ENCODE measurements around the gene MTHFD2L.
"Not testable (repeated sequence)": the region's sequence is repeated elsewhere in the genome, so short reads cannot be mapped to it uniquely, and the experiment has no call there.

MTHFD2L gene

GRCh38 chr4:74189331-74190043 lies 31.6 kb downstream of the MTHFD2L start:
- peak; percentile 51 for DNase-seq (ENCODE audit: low spot score)

- no peak for DNase-seq (ENCODE audit: low spot score)
Observed at GRCh38 chr4:74190332-74190731, 32.4 kb downstream of the MTHFD2L start.

GRCh38 chr4:74190919-74191397 lies 33.0 kb downstream of the MTHFD2L start:
- DNase-seq (ENCODE audit: low spot score) = no peak

GRCh38 chr4:74197080-74197479 lies 39.2 kb downstream of the MTHFD2L start:
- DNase-seq (ENCODE audit: low spot score) = no peak

- DNase-seq (ENCODE audit: low spot score) = no peak
Observed at GRCh38 chr4:74202062-74202586, 44.2 kb downstream of the MTHFD2L start.

- no peak for DNase-seq (ENCODE audit: low spot score)
Observed at GRCh38 chr4:74203467-74203866, 45.5 kb downstream of the MTHFD2L start.

GRCh38 chr4:74205046-74205445 lies 47.1 kb downstream of the MTHFD2L start:
- DNase-seq (ENCODE audit: low spot score) = no peak

- DNase-seq (ENCODE audit: low spot score) = no peak
Observed at GRCh38 chr4:74205559-74205958, 47.6 kb downstream of the MTHFD2L start.

- no peak for DNase-seq (ENCODE audit: low spot score)
Observed at GRCh38 chr4:74206088-74206825, 48.3 kb downstream of the MTHFD2L start.

- not testable (repeated sequence) for DNase-seq (ENCODE audit: low spot score)
Observed at GRCh38 chr4:74214457-74215159, 56.7 kb downstream of the MTHFD2L start.

- not testable (repeated sequence) for DNase-seq (ENCODE audit: low spot score)
Observed at GRCh38 chr4:74215236-74215635, 57.3 kb downstream of the MTHFD2L start.

- DNase-seq (ENCODE audit: low spot score) = no peak
Observed at GRCh38 chr4:74217365-74217764, 59.4 kb downstream of the MTHFD2L start.

- DNase-seq (ENCODE audit: low spot score) = no peak
Observed at GRCh38 chr4:74218201-74218600, 60.3 kb downstream of the MTHFD2L start.

GRCh38 chr4:74219240-74219639 lies 61.3 kb downstream of the MTHFD2L start:
- no peak for DNase-seq (ENCODE audit: low spot score)

GRCh38 chr4:74223098-74223497 lies 65.2 kb downstream of the MTHFD2L start:
- DNase-seq (ENCODE audit: low spot score) = no peak

GRCh38 chr4:74223801-74224200 lies 65.9 kb downstream of the MTHFD2L start:
- DNase-seq (ENCODE audit: low spot score) = no peak

GRCh38 chr4:74228691-74229640 lies 71.0 kb downstream of the MTHFD2L start:
- DNase-seq (ENCODE audit: low spot score) = peak; percentile 44

GRCh38 chr4:74230902-74231499 lies 73.1 kb downstream of the MTHFD2L start:
- no peak for DNase-seq (ENCODE audit: low spot score)

GRCh38 chr4:74235135-74235534 lies 77.2 kb downstream of the MTHFD2L start:
- DNase-seq (ENCODE audit: low spot score) = no peak

- no peak for DNase-seq (ENCODE audit: low spot score)
Observed at GRCh38 chr4:74237425-74237966, 79.6 kb downstream of the MTHFD2L start.

GRCh38 chr4:74244049-74244448 lies 86.1 kb downstream of the MTHFD2L start:
- no peak for DNase-seq (ENCODE audit: low spot score)
